Adipocyte (in vitro differentiated cells): ENCODE results near the gene HMG20B.

Experiments
- DNase-seq: peaks from one replicate; pipeline ENCODE4 v3.0.0-alpha.2; 2015; ENCODE audit warnings: low read depth
- H3K27me3 ChIP-seq: replicated peaks from 2 replicates; pipeline ENCODE4 v1.7.0; 2013; ENCODE audit warnings: mild to moderate bottlenecking, low read length, moderate library complexity; ENCODE audit not compliant: control insufficient read depth, insufficient read depth
- H3K36me3 ChIP-seq: 2 replicates; pipeline ENCODE4 v1.7.0; 2013; ENCODE audit warnings: low read length, mild to moderate bottlenecking, moderate library complexity; ENCODE audit not compliant: control insufficient read depth, insufficient read depth, severe bottlenecking
- H3K4me1 ChIP-seq: 2 replicates; pipeline ENCODE4 v1.7.0; 2013; ENCODE audit warnings: mild to moderate bottlenecking, low read length, moderate library complexity; ENCODE audit not compliant: control insufficient read depth, insufficient read depth
- H3K4me3 ChIP-seq: 2 replicates; pipeline ENCODE4 v1.7.0; 2013; ENCODE audit warnings: mild to moderate bottlenecking, low read length, moderate library complexity
- H3K9ac ChIP-seq: 2 replicates; pipeline ENCODE4 v1.7.0; 2013; ENCODE audit warnings: mild to moderate bottlenecking, low read length, moderate library complexity
- H3K9me3 ChIP-seq: 2 replicates; pipeline ENCODE4 v1.7.0; 2013; ENCODE audit warnings: mild to moderate bottlenecking, low read length, moderate library complexity; ENCODE audit not compliant: control insufficient read depth

The HMG20B gene

DNA sequence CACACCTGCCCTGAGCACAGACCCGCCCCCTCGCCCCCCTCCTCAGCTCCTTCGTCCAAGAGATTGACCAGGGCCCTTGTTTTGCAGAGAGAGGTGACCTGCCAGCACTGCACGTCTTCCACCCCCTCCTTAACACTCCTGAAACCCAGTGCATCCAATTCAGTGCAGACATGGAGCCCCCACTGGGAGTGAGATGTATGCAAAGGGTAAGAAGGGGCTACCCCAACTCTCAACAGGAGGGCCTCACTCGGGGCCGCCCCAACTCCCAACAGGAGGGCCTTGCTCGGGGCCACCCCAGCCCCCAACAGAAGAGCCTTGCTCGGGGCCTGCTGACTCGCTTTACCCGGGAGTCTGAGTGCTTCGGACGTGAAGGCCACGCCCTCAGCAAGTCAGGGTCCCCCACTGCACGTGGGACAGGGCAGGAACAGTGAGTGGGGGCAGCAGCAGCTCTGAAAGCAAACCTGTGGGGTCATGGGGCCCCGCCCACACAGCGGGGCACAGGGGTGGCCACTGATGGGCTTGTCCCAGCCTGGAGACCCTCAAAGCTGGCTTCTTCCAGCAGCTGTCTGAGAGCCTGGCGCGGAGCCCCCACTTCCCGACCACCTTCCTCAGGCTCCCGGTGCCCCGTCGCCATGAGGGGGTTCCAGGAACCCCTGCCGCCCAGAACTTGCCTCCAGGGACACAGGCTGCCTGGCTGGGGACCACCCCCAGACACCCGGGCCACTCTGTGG, 48.2 kb downstream of the HMG20B start:
- DNase-seq: no peak
- Histone ChIP-seq H3K9ac (no peak overlapping the region), H3K4me1 (peaks cover 14% of the 10 kb centered on the region), H3K36me3 (peaks cover 11% of the 10 kb centered on the region), H3K27me3 (no peaks in the 10 kb centered on the region), H3K4me3 (no peak overlapping the region), H3K9me3 (no peaks in the 10 kb centered on the region)

GRCh38 chr19:3621689-3622088, 48.9 kb downstream of the HMG20B start:
- H3K27me3 ChIP-seq: no peaks in the 10 kb centered on the region
- DNase-seq: no peak
- no peak overlapping the region for H3K4me3 ChIP-seq
- peaks cover 14% of the 10 kb centered on the region for H3K4me1 ChIP-seq
- no peak overlapping the region for H3K9ac ChIP-seq
- H3K9me3 ChIP-seq: no peaks in the 10 kb centered on the region
- peaks cover 11% of the 10 kb centered on the region for H3K36me3 ChIP-seq

DNA sequence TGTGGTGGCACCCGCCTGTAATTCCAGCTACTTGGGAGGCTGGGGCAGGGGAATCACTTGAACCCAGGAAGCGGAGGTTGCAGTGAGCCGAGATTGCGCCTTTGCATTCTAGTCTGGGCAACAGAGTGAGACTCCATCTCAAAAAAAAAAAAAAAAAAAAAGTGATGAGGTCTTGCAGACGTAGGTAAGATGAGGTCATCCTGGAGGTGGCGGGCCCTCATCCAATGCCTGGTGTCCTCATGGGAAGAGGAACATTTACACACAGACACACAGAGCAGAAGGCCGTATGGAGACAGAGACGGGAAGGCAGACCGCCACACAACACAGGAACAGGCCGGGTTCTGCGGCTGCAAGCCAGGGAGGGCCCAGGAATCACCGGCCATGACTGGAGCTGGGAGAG, 49.5 kb downstream of the HMG20B start:
- no peak for DNase-seq
- no peak overlapping the region for H3K4me3 ChIP-seq
- no peaks in the 10 kb centered on the region for H3K9me3 ChIP-seq
- H3K27me3 ChIP-seq: no peaks in the 10 kb centered on the region
- peaks cover 11% of the 10 kb centered on the region for H3K36me3 ChIP-seq
- no peak overlapping the region for H3K9ac ChIP-seq
- H3K4me1 ChIP-seq: peaks cover 15% of the 10 kb centered on the region

DNA sequence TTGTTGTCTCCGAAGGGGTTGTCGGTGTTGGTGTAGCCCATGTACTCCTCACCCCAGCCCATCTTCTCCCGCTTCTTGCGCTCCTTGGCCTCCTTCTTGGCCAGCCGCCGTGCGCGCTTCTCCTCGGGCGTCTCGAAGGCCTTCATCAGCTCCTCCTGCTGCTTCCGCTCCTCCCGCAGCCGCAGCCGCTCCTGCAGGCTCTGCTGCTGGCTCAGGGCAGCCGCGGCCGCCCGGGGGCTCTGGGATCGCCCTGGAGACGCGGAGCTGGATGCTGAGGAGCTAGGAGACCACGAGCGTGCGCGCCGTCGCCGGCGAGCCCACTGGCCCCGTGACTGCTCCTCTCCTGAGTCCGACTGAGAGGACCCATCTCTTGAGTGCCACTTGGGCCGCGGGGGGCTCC, 51.0 kb downstream of the HMG20B start:
- Histone ChIP-seq H3K4me3 (no peak overlapping the region), H3K9ac (no peak overlapping the region), H3K36me3 (peaks cover 11% of the 10 kb centered on the region), H3K4me1 (peaks cover 13% of the 10 kb centered on the region), H3K27me3 (no peaks in the 10 kb centered on the region), H3K9me3 (no peaks in the 10 kb centered on the region)
- no peak for DNase-seq

DNA sequence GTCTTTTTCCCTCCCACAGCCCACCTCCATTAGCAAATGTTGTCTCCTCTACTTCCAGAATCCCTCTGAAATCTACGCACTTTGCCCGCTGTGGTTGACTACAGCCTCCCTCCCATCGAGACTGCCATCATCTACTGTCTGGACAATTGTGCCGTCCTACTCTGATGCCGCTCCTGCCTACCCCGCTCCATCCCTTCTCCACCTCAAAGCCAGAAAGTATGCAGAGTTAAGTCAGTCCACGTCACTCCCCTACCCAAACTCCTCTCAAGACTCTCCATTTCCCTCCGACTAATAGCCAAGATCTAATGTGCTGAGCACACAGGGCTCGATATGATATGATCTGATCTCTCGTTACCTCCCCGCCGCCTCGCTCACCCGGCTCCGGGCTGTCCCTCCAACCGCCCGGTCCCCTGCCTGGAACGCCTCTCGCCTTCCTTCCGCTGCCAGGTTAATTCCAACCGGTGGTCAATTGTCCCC, 53.3 kb downstream of the HMG20B start:
- peaks cover 11% of the 10 kb centered on the region for H3K36me3 ChIP-seq
- peak; percentile 56 for DNase-seq
- peak overlapping the region; percentile 91 for H3K4me3 ChIP-seq
- H3K9me3 ChIP-seq: no peaks in the 10 kb centered on the region
- peaks cover 13% of the 10 kb centered on the region for H3K4me1 ChIP-seq
- peak overlapping the region; percentile 91 for H3K9ac ChIP-seq
- no peaks in the 10 kb centered on the region for H3K27me3 ChIP-seq

DNA sequence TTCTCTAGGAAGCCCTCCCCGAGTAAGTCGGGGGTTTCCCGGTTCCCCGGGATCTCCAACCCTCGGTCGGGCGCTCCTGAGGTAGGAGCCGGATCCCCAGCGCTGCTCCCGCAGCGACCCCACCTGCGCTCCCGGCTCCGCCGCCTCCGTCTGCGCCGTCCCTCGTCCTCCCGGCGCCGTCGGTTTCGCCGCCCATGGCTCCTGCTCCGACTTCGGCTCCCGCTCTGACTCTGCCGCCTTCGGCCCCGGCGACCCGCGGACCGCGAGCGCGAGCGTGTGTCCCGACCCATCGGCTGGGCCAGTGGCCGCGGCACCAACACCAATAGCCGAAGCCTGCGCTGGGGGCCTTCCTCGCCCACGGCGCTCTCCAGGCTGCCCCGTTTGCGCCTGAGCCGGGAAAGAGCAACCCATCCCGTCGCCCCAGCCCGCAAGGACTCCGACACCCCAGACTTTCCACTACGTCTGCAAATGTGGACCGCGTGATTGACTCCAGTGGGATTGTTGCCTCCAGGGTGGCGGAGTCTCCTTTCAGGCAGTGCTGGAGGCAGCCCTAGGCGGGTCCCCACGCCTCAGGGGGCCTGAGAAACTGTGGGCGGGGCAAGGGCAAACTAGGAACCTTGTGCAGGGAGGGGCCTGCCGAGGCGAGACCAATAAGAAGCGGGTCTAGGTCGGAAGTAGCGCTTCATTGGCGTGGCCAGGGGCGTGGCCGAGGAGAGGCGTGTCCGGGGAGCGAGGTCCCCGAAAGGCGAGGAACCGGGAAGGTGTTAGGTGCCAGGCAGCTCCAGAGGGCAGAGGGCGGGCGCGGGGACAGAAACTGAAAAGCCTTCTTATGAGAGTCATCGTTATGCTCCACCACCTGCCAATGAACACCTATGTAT, 54.0 kb downstream of the HMG20B start, which contains the start of gene CACTIN:
TSS of gene CACTIN (minus strand) at position 318 of the 878 bp plus-strand sequence. CDS start at position 290, 28 bp downstream.
- peaks cover 14% of the 10 kb centered on the region for H3K36me3 ChIP-seq
- H3K9me3 ChIP-seq: no peaks in the 10 kb centered on the region
- DNase-seq: peak; percentile 100
- H3K27me3 ChIP-seq: no peaks in the 10 kb centered on the region
- peaks cover 13% of the 10 kb centered on the region for H3K4me1 ChIP-seq
- H3K4me3 ChIP-seq: peak within 1 kb of the TSS; percentile 91
- H3K9ac ChIP-seq: peak within 1 kb of the TSS; percentile 91

GRCh38 chr19:3627351-3627723, 54.6 kb downstream of the HMG20B start:
- Histone ChIP-seq H3K27me3 (no peaks in the 10 kb centered on the region), H3K4me3 (peak overlapping the region; percentile 91)
- DNase-seq: no peak

More at GRCh38 chr19:3627351-3627723, 54.6 kb downstream of the HMG20B start:
- H3K36me3 ChIP-seq: peaks cover 17% of the 10 kb centered on the region
- peaks cover 13% of the 10 kb centered on the region for H3K4me1 ChIP-seq
- H3K9ac ChIP-seq: peak overlapping the region; percentile 91
- H3K9me3 ChIP-seq: no peaks in the 10 kb centered on the region
